ENCODE results near the gene PPP1R13B. TPM values are rescaled to one million over a fixed set of nuclear protein-coding genes. Genes with fewer than 3 reads are reported as not detected.

Gene PPP1R13B
- total RNA-seq, 2 donors from 2014 or later, result 10.0 to 10.4 TPM

GRCh38 chr14:103714063-103714724, 133.2 kb downstream of the PPP1R13B start:
- H3K27me3 Mint-ChIP-seq, result no peaks in the 10 kb centered on the region
- no peaks in the 10 kb centered on the region for H3K9me3 Mint-ChIP-seq
- peaks cover 22% of the 10 kb centered on the region for H3K4me1 Mint-ChIP-seq
- peaks cover 39% of the 10 kb centered on the region for H3K36me3 Mint-ChIP-seq (ENCODE audit: low read depth)
- peak overlapping the region; percentile 87 for H3K4me3 Mint-ChIP-seq
- no peak for ATAC-seq (replicated peaks)
- H3K27ac Mint-ChIP-seq, result peak overlapping the region; percentile 95

GRCh38 chr14:103713304-103714062, 133.9 kb downstream of the PPP1R13B start:
- Mint-ChIP-seq H3K4me3 (peak overlapping the region; percentile 87), H3K36me3 (ENCODE audit: low read depth) (peaks cover 46% of the 10 kb centered on the region), H3K4me1 (peaks cover 22% of the 10 kb centered on the region)

GRCh38 chr14:103712633-103713247, 134.6 kb downstream of the PPP1R13B start:
- ATAC-seq (replicated peaks), result no peak
- Mint-ChIP-seq H3K4me1 (peaks cover 19% of the 10 kb centered on the region), H3K27ac (peak overlapping the region; percentile 22), H3K27me3 (no peaks in the 10 kb centered on the region), H3K4me3 (no peak overlapping the region), H3K9me3 (no peaks in the 10 kb centered on the region), H3K36me3 (ENCODE audit: low read depth) (peaks cover 53% of the 10 kb centered on the region)

More at GRCh38 chr14:103713304-103714062, 133.9 kb downstream of the PPP1R13B start:
- no peaks in the 10 kb centered on the region for H3K9me3 Mint-ChIP-seq
- ATAC-seq (replicated peaks), result no peak
- H3K27me3 Mint-ChIP-seq, result no peaks in the 10 kb centered on the region
- peak overlapping the region; percentile 22 for H3K27ac Mint-ChIP-seq

- ATAC-seq (replicated peaks), result no peak
- no peak overlapping the region for H3K27ac Mint-ChIP-seq
- no peaks in the 10 kb centered on the region for H3K9me3 Mint-ChIP-seq
- peaks cover 13% of the 10 kb centered on the region for H3K4me1 Mint-ChIP-seq
- H3K27me3 Mint-ChIP-seq, result no peaks in the 10 kb centered on the region
- H3K36me3 Mint-ChIP-seq (ENCODE audit: low read depth), result peaks cover 44% of the 10 kb centered on the region
- H3K4me3 Mint-ChIP-seq, result no peak overlapping the region
Observed at GRCh38 chr14:103711516-103712431, 135.6 kb downstream of the PPP1R13B start.

GRCh38 chr14:103710771-103711377, 136.5 kb downstream of the PPP1R13B start:
- Mint-ChIP-seq H3K36me3 (ENCODE audit: low read depth) (peaks cover 44% of the 10 kb centered on the region), H3K27ac (no peak overlapping the region), H3K27me3 (no peaks in the 10 kb centered on the region), H3K4me1 (peaks cover 13% of the 10 kb centered on the region), H3K9me3 (no peaks in the 10 kb centered on the region), H3K4me3 (no peak overlapping the region)
- no peak for ATAC-seq (replicated peaks)

GRCh38 chr14:103709814-103710213, 137.6 kb downstream of the PPP1R13B start:
- no peak overlapping the region for H3K27ac Mint-ChIP-seq
- H3K4me3 Mint-ChIP-seq, result no peak overlapping the region
- H3K9me3 Mint-ChIP-seq, result no peaks in the 10 kb centered on the region
- ATAC-seq (replicated peaks), result no peak
- no peaks in the 10 kb centered on the region for H3K27me3 Mint-ChIP-seq
- peaks cover 45% of the 10 kb centered on the region for H3K36me3 Mint-ChIP-seq (ENCODE audit: low read depth)
- peaks cover 9% of the 10 kb centered on the region for H3K4me1 Mint-ChIP-seq

GRCh38 chr14:103708750-103709187, 138.6 kb downstream of the PPP1R13B start:
- Mint-ChIP-seq H3K27ac (no peak overlapping the region), H3K27me3 (no peaks in the 10 kb centered on the region), H3K4me3 (no peak overlapping the region), H3K36me3 (ENCODE audit: low read depth) (peaks cover 53% of the 10 kb centered on the region), H3K9me3 (no peaks in the 10 kb centered on the region), H3K4me1 (peaks cover 7% of the 10 kb centered on the region)
- ATAC-seq (replicated peaks), result no peak

- Mint-ChIP-seq H3K27ac (no peak overlapping the region), H3K4me1 (peaks cover 6% of the 10 kb centered on the region), H3K9me3 (no peaks in the 10 kb centered on the region), H3K27me3 (no peaks in the 10 kb centered on the region), H3K36me3 (ENCODE audit: low read depth) (peaks cover 55% of the 10 kb centered on the region), H3K4me3 (no peak overlapping the region)
- ATAC-seq (replicated peaks), result no peak
Observed at GRCh38 chr14:103707329-103708263, 139.8 kb downstream of the PPP1R13B start.

- Mint-ChIP-seq H3K4me1 (peaks cover 6% of the 10 kb centered on the region), H3K27me3 (no peaks in the 10 kb centered on the region), H3K27ac (no peak overlapping the region), H3K4me3 (no peak overlapping the region), H3K36me3 (ENCODE audit: low read depth) (peaks cover 61% of the 10 kb centered on the region), H3K9me3 (no peaks in the 10 kb centered on the region)
- ATAC-seq (replicated peaks), result no peak
Observed at GRCh38 chr14:103706551-103707328, 140.6 kb downstream of the PPP1R13B start.

- H3K4me1 Mint-ChIP-seq, result peaks cover 6% of the 10 kb centered on the region
Observed at GRCh38 chr14:103705504-103706284, 141.7 kb downstream of the PPP1R13B start.

GRCh38 chr14:103705118-103705503, 142.3 kb downstream of the PPP1R13B start:
- H3K4me3 Mint-ChIP-seq, result no peak overlapping the region
- peak overlapping the region; percentile 17 for H3K27ac Mint-ChIP-seq
- no peaks in the 10 kb centered on the region for H3K9me3 Mint-ChIP-seq
- H3K36me3 Mint-ChIP-seq (ENCODE audit: low read depth), result peaks cover 53% of the 10 kb centered on the region
- ATAC-seq (replicated peaks), result no peak
- peaks cover 6% of the 10 kb centered on the region for H3K4me1 Mint-ChIP-seq
- H3K27me3 Mint-ChIP-seq, result no peaks in the 10 kb centered on the region

More at GRCh38 chr14:103705504-103706284, 141.7 kb downstream of the PPP1R13B start:
- Mint-ChIP-seq H3K4me3 (no peak overlapping the region), H3K36me3 (ENCODE audit: low read depth) (peaks cover 54% of the 10 kb centered on the region), H3K27ac (no peak overlapping the region), H3K9me3 (no peaks in the 10 kb centered on the region), H3K27me3 (no peaks in the 10 kb centered on the region)
- no peak for ATAC-seq (replicated peaks)

GRCh38 chr14:103704708-103705107, 142.7 kb downstream of the PPP1R13B start:
- Mint-ChIP-seq H3K27me3 (no peaks in the 10 kb centered on the region), H3K9me3 (no peaks in the 10 kb centered on the region), H3K4me1 (peaks cover 6% of the 10 kb centered on the region), H3K4me3 (no peak overlapping the region), H3K27ac (peak overlapping the region; percentile 17), H3K36me3 (ENCODE audit: low read depth) (peaks cover 54% of the 10 kb centered on the region)
- no peak for ATAC-seq (replicated peaks)

Measured in activated T-helper 17 cell treated with anti-CD3 and anti-CD28 coated beads, Interleukin-2, amount 50 U/mL, for 72 hours (primary cell).